Dermis lymphatic vessel endothelial cell (primary cell): Measurements from ENCODE around the gene TPSB2. TPM values are rescaled to one million over a fixed set of nuclear protein-coding genes. Genes with fewer than 3 reads are reported as not detected.

Experiments
- total RNA-seq: library from RNA; depleted of rRNA; stranded (reverse); fragments of >200 nt; gene quantifications from 2 replicates; pipeline ENCODE4 v1.2.1, GENCODE V29; 2014

TPSB2 gene
- not detected in 2 replicates for total RNA-seq

GRCh38 chr16:1230084-1230470 is at the start of gene TPSB2:
TPSB2 (minus strand) TSS chr16:1230184; CDS start chr16:1229951, 233 bp downstream.

GRCh38 chr16:1255276-1256122 is 25.5 kb upstream of the TPSB2 start, which contains the start of gene TPSD1:
TPSD1 (plus strand) TSS chr16:1256069; CDS start chr16:1256281, 212 bp downstream.

GRCh38 chr16:1240436-1240835 is 10.5 kb upstream of the TPSB2 start, which contains the start of gene TPSAB1:
TPSAB1 (plus strand) TSS chr16:1240705; CDS start chr16:1240939, 234 bp downstream.

GRCh38 chr16:1225051-1225451 is 4.9 kb downstream of the TPSB2 start, which contains the start of gene TPSG1:
TPSG1 (minus strand) TSS chr16:1225268; CDS start chr16:1225252, 16 bp downstream.

Other genes with a start within 250 kb of the TPSB2 start
- gene SOX8, start 248.4 kb downstream of the TPSB2 start, total RNA-seq, result 0.33 and 0.34 TPM in 2 replicates
- gene SSTR5, start 157.4 kb downstream of the TPSB2 start, total RNA-seq, result 0.22 and 0.77 TPM in 2 replicates
- gene C1QTNF8, start 133.9 kb downstream of the TPSB2 start, total RNA-seq, result not detected in 2 replicates
- gene CACNA1H, start 77.1 kb downstream of the TPSB2 start, total RNA-seq, result 0.09 and 0.11 TPM in 2 replicates
- not detected in 2 replicates for gene TPSG1, start 4.9 kb downstream of the TPSB2 start, total RNA-seq
- gene TPSAB1, start 10.5 kb upstream of the TPSB2 start, total RNA-seq, result 0.09 TPM in 1 of 2 replicates, not detected in the other
- not detected in 2 replicates for gene TPSD1, start 25.9 kb upstream of the TPSB2 start, total RNA-seq
- 28.9 and 43.6 TPM in 2 replicates for gene UBE2I, start 79.5 kb upstream of the TPSB2 start, total RNA-seq
- 1.3 and 3.4 TPM in 2 replicates for gene BAIAP3, start 103.5 kb upstream of the TPSB2 start, total RNA-seq
- 45.3 and 59.5 TPM in 2 replicates for gene TSR3, start 121.7 kb upstream of the TPSB2 start, total RNA-seq
- gene GNPTG, start 121.7 kb upstream of the TPSB2 start, total RNA-seq, result 26.6 and 28.3 TPM in 2 replicates
- 5.4 and 6.4 TPM in 2 replicates for gene UNKL, start 184.5 kb upstream of the TPSB2 start, total RNA-seq
- gene UQCC4, start 190.6 kb upstream of the TPSB2 start, total RNA-seq, result 16.3 and 19.2 TPM in 2 replicates
- not detected in 2 replicates for gene PERCC1, start 200.9 kb upstream of the TPSB2 start, total RNA-seq
- 0.11 and 0.17 TPM in 2 replicates for gene CCDC154, start 214.4 kb upstream of the TPSB2 start, total RNA-seq
- gene CLCN7, start 244.8 kb upstream of the TPSB2 start, total RNA-seq, result 57.4 and 72.2 TPM in 2 replicates